ENCODE data around the gene ACTR8.
A peak's percentile ranks its signal among the peaks of the same experiment; 100 is the strongest.
"Not testable (repeated sequence)": the region's sequence is repeated elsewhere in the genome, so short reads cannot be mapped to it uniquely, and the experiment has no call there.

Gene ACTR8, protein sequence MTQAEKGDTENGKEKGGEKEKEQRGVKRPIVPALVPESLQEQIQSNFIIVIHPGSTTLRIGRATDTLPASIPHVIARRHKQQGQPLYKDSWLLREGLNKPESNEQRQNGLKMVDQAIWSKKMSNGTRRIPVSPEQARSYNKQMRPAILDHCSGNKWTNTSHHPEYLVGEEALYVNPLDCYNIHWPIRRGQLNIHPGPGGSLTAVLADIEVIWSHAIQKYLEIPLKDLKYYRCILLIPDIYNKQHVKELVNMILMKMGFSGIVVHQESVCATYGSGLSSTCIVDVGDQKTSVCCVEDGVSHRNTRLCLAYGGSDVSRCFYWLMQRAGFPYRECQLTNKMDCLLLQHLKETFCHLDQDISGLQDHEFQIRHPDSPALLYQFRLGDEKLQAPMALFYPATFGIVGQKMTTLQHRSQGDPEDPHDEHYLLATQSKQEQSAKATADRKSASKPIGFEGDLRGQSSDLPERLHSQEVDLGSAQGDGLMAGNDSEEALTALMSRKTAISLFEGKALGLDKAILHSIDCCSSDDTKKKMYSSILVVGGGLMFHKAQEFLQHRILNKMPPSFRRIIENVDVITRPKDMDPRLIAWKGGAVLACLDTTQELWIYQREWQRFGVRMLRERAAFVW

DNA sequence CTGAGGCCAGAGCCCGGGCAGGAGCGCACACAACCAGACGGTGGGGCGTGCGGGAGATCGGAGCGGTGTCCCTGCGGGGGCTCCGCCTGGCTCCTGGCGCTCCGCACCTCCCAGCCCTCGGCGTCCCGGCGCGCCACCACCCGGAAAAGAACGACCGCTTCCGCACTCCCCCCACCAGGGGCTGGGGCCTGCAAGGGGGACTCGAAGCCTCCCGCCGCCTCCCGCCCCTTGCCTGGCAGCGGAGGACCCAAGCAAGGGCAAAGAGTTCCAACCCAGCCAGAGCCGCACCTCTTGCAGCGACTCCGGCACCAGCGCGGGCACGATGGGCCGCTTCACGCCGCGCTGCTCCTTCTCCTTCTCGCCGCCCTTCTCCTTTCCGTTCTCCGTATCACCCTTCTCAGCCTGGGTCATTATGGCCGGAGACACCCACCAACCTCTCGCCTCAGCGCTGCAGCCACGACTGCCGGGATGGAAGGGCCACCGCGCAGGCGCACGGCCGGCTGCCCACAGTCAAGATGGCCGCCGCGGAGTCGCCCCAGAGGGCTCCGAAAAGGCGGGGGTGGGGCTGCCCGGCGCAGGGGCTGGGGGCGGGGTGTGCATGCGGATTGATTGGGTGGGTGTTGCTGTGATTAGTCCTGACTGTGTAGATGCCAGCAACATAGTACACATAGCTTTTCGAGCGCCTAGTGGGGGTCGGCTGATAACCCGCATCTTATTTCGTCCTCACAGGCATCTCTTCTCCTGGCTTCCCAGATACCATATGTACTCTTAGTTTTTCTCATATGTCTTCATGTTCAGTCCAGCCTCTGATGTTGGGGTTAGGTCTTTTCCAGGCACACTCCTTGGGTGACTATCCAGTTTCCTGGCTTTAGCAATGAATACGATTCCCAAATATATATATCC is at the start of gene ACTR8:
Gene ACTR8 (minus strand): TSS at position 462 of the 903 bp plus-strand sequence. CDS start 51 bp downstream, at position 411.
- DNase-seq (ENCODE audit: low spot score), result peak; percentile 83

DNA sequence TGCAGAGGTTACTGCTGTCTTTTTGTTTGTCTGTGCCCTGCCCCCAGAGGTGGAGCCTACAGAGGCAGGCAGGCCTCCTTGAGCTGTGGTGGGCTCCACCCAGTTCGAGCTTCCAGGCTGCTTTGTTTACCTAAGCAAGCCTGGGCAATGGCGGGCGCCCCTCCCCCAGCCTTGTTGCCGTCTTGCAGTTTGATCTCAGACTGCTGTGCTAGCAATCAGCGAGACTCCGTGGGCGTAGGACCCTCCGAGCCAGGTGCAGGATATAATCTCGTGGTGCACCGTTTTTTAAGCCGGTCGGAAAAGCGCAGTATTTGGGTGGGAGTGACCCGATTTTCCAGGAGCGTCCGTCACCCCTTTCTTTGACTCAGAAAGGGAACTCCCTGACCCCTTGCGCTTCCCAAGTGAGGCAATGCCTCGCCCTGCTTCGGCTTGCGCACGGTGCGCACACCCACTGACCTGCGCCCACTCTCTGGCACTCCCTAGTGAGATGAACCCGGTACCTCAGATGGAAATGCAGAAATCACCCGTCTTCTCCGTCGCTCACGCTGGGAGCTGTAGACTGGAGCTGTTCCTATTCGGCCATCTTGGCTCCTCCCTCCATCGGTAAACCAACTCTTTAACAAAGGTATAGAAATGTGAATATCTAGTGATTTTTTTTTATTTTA is 45.4 kb upstream of the ACTR8 start:
- DNase-seq (ENCODE audit: low spot score), result not testable (repeated sequence)

DNA sequence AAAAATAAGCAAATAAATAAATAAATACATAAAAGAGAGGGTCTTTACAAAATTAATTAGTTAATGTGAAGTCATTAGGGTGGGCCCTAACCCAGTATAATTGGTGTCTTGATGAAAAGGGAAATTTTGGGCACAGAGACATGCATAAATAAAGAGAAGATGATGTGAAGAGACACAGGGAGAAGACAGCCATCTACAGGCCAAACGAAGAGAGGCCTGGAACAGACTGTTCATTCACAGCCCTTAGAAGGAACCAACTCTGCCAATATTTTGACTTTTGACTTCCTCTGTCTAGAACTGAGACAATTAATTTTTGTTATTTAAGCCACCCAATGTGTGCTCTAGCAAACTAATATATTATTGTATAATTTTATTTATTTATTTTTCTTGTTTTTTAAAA is 39.3 kb upstream of the ACTR8 start:
- DNase-seq (ENCODE audit: low spot score), result no peak

DNA sequence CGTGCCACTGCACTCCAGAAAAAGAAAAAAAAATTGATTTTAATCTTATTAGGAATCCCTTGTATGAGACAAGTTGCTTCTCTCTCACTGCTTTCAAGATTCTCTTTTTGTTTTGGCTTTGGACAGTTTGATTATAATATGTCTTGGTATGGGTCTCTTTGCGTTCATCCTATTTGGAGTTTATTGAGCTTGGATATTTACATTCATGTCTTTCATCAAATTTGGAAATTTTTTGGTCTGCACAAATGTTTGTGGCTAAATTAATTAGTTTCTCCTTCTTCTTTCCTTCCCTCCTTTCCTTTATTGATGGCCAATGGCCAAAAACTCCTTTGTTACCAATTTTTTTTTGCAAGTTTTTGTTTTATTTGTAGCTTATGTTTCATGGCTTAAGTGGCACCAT is 37.8 kb upstream of the ACTR8 start:
- no peak for DNase-seq (ENCODE audit: low spot score)

DNA sequence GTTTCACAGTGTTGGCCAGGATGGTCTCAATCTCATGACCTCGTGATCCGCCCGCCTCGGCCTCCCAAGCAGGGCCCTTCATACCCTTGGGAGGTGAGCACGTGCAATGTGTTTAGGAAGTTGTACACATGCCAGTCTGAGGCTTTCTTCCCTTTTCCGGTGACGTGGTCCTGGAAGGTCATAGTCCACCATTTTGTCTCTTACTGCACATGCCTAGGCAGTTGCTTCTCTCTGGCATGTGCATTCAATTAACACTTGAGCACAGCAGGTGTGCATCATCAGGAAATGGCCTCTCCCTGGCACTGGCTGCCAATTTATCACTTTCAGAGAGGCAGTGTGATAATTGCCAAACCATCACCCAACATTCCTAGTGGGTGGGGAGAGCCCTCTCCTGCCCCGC is 31.4 kb upstream of the ACTR8 start:
- DNase-seq (ENCODE audit: low spot score), result no peak

DNA sequence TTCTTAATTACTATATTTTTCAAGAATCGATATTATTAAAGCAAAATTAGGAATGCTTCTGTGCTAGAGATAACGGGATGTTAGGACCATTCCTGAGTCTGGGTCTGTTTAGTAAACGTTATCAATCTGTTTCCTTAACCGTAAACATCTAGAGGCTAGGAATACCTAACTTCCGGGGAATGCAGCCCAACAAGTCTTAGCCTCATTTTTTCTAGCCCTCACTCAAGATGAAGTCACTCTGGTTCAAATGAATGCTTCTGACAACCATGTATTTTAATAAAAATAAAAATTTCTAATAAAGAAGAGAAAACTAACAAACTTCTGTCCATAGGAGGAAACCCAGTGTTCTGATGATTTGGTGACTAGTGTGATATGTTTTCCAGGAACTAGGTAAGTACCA is 20.8 kb upstream of the ACTR8 start:
- DNase-seq (ENCODE audit: low spot score), result no peak

DNA sequence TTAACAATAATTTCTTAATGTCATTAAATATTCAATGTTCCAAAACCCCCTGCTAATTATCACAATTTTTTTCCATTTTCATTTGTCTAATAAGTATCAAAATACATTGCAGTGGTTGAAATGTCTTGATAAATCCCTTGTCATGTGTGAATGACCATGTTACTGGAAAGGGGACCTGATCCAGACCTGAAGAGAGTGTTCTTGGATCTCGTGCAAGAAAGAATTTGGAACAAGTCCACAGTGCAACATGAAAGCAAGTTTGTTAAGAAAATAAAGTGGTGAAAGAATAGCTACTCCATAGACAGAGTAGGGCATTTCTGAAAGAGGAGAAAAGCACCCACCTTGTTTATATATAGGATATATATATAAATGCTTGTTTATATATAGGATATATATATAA is 20.1 kb upstream of the ACTR8 start:
- no peak for DNase-seq (ENCODE audit: low spot score)

DNA sequence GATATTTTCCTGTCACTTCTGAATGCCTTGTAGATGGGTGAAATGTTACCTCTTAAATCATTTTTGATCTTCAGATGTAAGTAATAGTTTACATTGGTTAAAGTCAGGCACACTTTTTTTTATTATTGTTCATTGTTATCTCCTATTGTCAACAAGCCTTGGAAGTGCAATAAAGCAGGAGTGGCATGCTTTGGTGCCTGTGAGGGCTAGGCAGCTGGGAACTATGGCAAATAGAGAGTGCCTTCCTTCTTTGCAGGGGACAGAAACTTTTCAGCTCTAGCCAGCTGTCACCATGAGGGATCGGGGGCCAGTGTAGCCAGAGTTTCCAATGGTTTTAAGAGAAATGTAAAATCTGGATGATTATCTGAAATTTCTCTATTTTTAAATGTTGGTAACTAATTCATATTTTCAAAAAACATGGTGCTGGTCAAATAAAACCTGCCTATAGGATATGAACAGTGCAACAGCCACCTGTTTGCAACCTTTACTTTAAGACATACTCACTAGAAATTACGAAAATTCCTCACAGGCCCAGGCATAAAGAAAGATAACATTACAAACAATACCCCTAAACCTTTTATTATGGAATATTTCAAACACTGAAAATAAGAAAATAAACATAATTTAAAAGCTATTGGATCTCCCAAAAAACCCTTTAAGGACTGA is 18.8 kb upstream of the ACTR8 start:
- DNase-seq (ENCODE audit: low spot score), result no peak

DNA sequence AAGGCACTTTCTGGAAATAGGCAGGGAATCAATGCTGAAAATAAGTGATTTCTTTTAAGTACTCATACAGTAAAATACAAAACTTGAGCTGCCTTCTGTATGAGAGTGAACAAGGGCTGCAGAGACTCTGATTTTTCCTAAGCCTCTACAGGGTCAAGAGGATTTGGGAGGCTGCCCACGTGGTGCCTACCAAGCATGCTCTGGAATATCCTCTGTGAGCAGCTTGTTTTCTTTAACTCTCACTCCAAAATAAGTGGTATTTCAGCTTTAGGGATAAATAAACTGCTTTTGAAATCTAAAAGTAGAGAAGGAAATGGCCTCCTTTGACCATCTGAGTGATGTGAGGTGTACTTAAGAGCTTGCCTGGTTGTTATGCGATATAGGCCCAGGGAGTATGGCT is 17.8 kb upstream of the ACTR8 start:
- DNase-seq (ENCODE audit: low spot score), result no peak

DNA sequence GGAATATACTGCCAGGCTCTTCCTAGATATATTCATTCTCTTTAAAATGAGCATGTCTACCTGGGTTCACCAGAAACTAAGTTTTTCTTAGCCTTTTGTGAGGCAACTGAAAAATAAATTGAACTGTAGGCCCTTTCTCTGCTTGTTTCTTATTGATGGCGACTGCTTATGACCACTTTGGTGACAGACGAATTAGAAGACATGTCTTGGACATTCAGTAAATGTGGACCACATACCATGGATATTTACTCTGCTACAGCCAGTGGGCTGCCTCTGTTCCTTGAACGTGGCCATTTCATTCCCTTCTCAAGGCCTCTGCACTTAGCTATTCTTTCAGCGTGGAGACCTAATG is 10.3 kb upstream of the ACTR8 start:
- no peak for DNase-seq (ENCODE audit: low spot score)

DNA sequence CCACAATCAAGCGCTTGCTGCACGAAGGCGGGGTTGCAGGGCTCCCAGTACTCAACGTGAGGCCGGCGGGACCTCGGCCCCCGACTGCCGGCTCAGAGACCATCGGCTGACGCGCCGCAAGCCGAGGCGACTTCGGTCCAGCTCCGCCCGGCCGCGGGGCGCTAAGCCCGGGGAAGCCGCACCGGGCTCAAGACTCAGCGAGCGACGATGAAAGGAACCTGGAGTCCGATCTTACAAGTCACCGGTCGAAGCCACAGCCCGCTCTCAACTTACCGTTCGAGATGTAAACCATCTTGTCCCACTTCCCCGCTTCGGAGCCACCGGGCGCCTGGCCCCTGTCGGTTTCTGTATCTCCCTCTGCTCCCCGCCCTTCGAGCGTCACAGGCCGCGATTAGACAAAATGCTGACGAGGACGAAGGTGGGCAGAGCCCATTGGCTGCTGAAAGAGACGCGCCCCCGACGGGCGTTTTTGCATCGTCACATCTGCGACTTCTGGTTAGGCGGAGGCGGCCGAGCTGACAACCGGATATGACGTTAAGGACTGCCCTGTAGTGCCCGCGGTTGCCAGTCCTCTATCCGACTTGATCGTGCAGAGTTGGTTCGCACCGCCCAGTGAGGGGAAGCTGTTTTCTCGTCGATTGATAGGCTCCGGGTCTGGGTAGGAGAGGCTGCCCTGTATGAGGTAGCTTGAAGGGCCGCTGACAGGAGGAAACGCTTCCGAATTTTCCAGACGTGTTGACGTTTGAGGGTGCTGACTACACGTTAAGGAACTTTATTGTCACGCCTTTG is 9.7 kb upstream of the ACTR8 start, which contains the start of gene SELENOK:
Gene SELENOK (minus strand): TSS at position 363 of the 789 bp plus-strand sequence.
- DNase-seq (ENCODE audit: low spot score), result peak; percentile 99

DNA sequence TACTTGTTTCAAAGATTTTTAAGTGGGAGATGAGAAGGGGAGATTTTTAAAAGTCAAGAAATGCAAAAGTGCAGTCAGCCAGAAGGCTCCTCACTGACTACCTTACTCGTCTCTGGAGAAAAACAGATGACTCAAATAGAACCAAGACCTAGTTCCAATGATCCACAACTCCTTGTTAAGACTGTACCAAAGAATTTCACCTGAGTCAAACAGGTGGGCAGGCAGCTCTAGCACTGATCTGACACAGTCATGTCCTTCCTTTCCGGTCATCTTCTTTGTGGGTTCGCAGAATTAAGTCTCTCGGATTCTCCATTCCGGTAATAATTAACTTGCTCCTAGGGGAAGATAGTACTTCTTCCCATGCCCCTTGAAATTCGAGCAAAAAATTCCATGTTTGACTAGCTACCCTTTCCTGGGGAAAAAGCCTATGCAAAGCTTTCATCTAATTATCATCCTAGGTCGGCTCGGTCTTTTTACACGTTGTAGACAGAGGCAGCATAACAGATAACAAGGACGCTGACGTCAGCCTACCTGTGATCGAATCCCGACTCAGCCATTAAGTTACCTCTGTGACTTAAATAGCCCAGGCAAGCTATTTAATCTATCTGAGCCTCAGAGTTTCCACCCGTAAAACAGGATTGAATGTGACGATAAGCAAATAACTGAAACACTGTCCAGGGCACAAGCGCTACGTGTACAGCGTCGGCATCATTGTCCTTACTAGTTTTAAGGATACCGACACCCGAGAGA is 8.9 kb upstream of the ACTR8 start:
- DNase-seq (ENCODE audit: low spot score), result peak; percentile 26

DNA sequence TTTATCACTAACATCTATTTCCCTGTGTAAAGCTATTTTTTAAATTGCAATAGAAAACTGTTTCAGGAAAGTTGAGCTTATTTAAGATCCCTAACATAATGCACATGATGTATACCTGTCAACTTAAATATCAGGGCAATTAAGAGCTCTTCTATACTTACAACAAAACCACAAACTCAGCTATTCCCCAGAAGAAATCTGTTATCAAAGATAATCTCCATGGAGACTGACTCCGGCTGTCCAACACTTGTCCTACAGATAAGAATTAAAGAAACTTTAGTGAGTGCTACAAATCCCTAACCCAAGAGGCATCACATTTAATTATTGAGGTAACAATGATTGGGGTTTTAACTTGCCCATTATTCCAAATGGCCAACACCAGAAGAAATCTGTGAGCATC is 6.3 kb upstream of the ACTR8 start:
- no peak for DNase-seq (ENCODE audit: low spot score)

DNA sequence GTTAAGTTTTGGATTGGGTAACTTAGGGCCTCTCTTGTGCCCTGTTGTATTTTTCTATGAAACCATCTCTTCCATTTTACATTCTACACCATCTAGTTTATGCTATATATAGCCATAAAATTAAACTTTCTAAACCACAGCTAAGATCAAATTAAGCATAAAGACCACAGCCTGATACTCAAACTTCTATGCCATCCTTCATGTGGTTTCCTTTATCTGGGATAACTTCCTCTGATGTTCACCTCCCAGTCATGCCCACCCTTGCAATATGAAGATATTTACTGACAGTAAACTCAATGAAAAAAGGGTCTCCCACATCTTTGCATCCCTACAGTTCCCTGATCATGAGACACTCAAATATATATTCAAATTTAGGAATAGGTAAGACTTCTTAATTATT is 5.5 kb upstream of the ACTR8 start:
- no peak for DNase-seq (ENCODE audit: low spot score)

DNA sequence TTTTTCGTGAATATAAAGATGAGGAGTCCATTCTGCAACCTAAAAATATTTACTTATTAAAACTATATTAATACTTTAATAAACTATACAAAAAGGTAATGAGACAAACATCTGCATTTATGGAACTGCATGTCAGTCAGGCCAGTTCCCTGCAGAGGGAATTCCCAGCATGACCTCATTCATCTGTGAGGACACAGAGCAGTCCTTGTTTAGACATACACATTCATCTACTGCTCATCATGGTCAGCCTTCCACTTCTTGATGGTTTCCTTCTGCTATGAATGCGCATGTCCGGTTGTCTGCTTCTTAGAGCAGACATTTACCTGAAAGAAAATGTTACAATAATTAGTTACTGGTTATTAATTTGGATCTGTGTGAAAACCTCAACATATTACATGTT is 3.3 kb upstream of the ACTR8 start:
- DNase-seq (ENCODE audit: low spot score), result peak; percentile 75

DNA sequence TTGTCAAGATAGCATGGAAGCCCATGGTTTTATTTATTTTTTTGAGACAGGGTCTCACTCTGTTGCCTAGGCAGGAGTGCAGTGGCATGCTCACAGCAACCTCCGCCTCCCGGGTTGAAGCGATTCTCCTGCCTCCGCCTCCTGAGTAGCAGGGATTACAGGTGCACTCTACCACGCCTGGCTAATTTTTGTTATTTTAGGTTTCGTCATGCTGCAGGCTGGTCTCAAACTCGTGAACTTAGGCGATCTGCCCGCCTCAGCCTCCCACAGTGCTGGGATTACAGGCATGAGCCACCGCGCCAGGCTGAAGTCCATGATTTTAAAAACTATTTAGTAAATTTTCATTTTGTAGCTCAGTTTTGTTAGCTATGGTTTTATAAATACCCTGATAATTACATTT is 2.7 kb upstream of the ACTR8 start:
- no peak for DNase-seq (ENCODE audit: low spot score)

DNA sequence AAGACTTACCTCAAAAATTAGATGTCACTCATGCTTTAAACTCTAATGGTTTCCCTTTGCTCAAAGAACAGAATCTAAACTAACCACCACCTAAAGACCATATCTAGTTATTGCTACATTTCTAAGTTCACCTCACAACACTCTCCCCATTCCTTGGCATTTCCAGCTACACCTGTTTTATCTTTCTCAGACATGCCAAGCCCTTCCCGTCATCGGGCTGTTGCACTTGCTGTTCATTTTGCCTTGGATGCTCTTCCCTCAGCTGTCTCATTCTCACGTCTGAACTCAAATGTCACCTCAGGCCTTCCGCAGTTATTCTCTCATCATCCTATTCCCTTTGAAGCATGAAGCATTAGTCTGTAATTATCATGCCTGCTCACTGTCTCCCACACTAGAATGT is 1.1 kb upstream of the ACTR8 start:
- no peak for DNase-seq (ENCODE audit: low spot score)

DNA sequence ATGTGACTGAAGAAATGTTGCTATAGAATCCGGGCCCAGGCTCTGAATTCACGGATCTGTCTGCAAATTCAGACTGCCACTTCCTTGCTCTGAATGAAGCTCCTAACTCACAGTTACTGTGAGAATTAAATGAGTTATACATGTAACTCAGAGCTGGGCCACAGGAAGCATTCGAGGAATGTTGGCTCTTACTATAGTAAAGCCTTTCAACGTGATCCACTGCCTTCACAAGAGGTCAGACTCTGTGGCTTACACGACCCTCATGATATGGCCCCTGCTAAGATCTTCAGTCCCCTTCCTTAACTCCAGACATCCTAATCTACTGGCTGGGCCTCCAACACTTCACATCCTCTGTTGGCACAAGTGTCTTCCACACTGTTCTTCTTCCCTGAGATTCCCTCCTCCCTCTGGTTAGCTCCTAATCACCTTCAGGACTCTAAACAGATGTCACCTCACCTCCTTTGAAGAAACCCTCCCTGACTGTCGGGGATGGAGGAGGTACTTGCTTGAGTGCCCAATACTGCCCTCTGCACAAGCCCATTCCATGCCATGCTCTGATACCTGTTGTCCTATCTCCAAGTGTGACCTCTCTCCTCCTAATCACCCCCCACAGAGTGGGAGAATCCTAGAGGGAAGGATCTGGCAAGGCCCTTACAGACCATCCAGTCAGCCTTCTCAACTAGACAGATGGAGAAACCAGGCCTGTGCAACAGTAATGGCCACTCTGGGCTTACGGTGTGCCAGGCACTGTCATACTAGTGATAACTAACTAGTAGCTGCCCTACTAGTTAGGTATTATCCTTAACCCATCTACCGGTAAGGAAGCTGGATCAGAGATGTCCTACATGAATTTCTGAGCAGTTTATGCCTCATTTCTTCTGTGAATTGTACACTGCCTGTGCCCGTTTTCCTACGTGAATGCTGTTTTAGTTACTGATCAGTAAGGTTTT is 1.3 kb downstream of the ACTR8 start:
- DNase-seq (ENCODE audit: low spot score), result no peak

All from globus pallidus (tissue), 1 donor.